ENCODE data around the gene ZNF618. TPM values are rescaled to one million over a fixed set of nuclear protein-coding genes. Genes with fewer than 3 reads are reported as not detected.

ZNF618 gene
- total and polyA plus RNA-seq, 2 experiments from 2014 or later = 12.1 to 22.1 TPM

- TF ChIP-seq CTCF (conservative IDR thresholded peaks at IDR 0.05; ENCODE audit: low read depth in 2 of 2) (no peak), STAT1 (IDR thresholded peaks at IDR 0.05; ENCODE audit: unreplicated experiment) (no peak), NANOG (IDR thresholded peaks at IDR 0.05; ENCODE audit: borderline replicate concordance) (no peak), JUNB (IDR thresholded peaks at IDR 0.05; ENCODE audit: unreplicated experiment) (no peak), EZH2 (IDR thresholded peaks at IDR 0.05; ENCODE audit: low read depth, unreplicated experiment) (no peak), ZNF462 (CRISPR knock-in tag; IDR thresholded peaks at IDR 0.05) (no peak)
Observed at GRCh38 chr9:113967380-113967779, 91.3 kb downstream of the ZNF618 start (continued).

GRCh38 chr9:113969343-113969742, 93.2 kb downstream of the ZNF618 start:
- Histone ChIP-seq H3K4me2 (no peak overlapping the region), H3K4me3 (no peak overlapping the region), H3K9me2 (ENCODE audit: insufficient read depth) (0 out of 2 replicates have a peak, but pooled peaks cover 4% of the 10 kb centered on the region), H3K36me3 (ENCODE audit: insufficient read depth) (no peaks in the 10 kb centered on the region), H3K4me1 (ENCODE audit: insufficient read depth) (peaks cover 3% of the 10 kb centered on the region; the same call in 1 of the 2 replicates), H3K27ac (ENCODE audit: low read depth) (no peak overlapping the region), H3K79me2 (replicated peaks; ENCODE audit: insufficient read depth) (0 out of 2 replicates have a peak, but pooled peaks cover 7% of the 10 kb centered on the region), H2AFZ (no peak overlapping the region), H3F3A (replicated peaks; ENCODE audit: low read depth) (no peaks in the 10 kb centered on the region), H4K20me1 (replicated peaks; ENCODE audit: insufficient read depth) (no peaks in the 10 kb centered on the region; the same call in 1 of the 2 replicates), H3K27me3 (ENCODE audit: insufficient read depth) (no peaks in the 10 kb centered on the region)
- no peak for TF ChIP-seq ZNF114 (CRISPR knock-in tag; IDR thresholded peaks at IDR 0.05)
- no peak for TF ChIP-seq CTCF (conservative IDR thresholded peaks at IDR 0.05; ENCODE audit: low read depth in 2 of 2)
- DNase-seq (ENCODE audit: low spot score) (no peak), ATAC-seq (no peak)
- no peaks in the 10 kb centered on the region for H3K9me3 Mint-ChIP-seq
- no peaks in the 10 kb centered on the region for H3K27me3 Mint-ChIP-seq (ENCODE audit: insufficient read depth, low read depth, poor library complexity)
- peaks cover 27% of the 10 kb centered on the region for H3K36me3 Mint-ChIP-seq (ENCODE audit: low read depth)
- H3K27ac Mint-ChIP-seq = no peak overlapping the region
- peaks cover 22% of the 10 kb centered on the region; the same call in 2 of the 3 replicates for H3K4me1 Mint-ChIP-seq
- H3K4me3 Mint-ChIP-seq = no peak overlapping the region
